Measurements from ENCODE around the gene ECPAS. TPM values are rescaled to one million over a fixed set of nuclear protein-coding genes. Genes with fewer than 3 reads are reported as not detected.
"Not testable (repeated sequence)": the region's sequence is repeated elsewhere in the genome, so short reads cannot be mapped to it uniquely, and the experiment has no call there.

ECPAS gene
- total RNA-seq, 1 donor from 2014 or later: 74.5 TPM

GRCh38 chr9:111412280-111412679, 71.9 kb downstream of the ECPAS start:
- no peak for DNase-seq (ENCODE audit: low spot score)

DNA sequence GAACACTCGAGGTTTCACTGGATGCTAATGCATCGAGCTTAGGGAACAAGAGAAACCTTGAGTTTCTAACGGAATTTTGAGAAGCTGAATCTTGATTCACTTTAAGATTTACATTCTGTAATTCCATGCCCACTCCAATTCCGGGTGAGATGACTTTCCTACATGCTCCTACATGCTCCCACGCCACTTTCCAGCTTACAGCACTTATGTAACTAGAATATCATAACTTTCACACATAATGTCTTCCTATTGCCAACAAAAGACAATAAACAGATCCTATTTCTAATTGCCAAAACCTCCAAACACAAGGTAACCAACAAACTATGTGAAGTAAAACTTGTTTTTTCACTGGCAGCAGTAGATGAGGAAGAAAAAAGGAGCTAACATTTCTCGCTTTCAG, 72.9 kb downstream of the ECPAS start:
- no peak for DNase-seq (ENCODE audit: low spot score)

DNA sequence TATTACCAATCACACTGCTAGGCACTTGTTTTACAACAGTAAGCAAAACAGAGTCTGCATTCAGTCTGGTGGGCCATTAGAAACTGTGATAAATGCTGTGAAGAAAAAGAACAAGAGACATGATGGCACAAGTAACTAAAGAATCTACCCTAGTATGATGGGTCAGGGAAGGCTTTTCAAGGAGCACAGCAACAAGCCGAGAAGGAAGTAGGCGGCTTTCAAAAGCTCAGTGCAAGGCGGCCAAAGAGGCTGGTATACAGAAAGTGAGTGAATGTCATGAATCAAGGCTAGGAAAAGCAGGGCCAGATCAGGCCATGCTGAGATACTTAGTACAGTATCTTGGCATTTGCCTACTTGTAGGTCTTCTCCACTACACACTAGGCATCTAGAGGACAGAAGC, 76.4 kb downstream of the ECPAS start:
- DNase-seq (ENCODE audit: low spot score): no peak

- DNase-seq (ENCODE audit: low spot score): no peak
These were observed 78.5 kb downstream of the ECPAS start for GRCh38 chr9:111405701-111406100.

- not testable (repeated sequence) for DNase-seq (ENCODE audit: low spot score)
These were observed 82.7 kb downstream of the ECPAS start for GRCh38 chr9:111401486-111401885.

DNA sequence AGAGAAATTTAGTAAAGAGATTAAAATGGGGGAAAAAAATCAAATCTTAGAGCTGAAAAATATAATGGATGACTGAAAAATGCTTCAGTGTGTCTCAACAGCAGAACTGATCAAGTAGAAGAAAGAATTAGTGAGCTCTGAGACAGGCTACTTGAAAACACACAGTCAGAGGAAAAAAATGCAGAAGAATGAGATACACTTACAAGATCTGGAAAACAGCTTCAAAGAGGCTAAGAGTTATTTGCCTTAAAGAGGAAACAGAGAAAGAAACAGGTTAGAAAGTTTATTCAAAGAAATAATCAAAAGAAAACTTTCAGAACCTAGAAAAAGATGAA, 83.7 kb downstream of the ECPAS start:
- DNase-seq (ENCODE audit: low spot score): no peak

- DNase-seq (ENCODE audit: low spot score): no peak
These were observed 84.2 kb downstream of the ECPAS start for GRCh38 chr9:111399772-111400563.

GRCh38 chr9:111399211-111399739, 84.9 kb downstream of the ECPAS start:
- no peak for DNase-seq (ENCODE audit: low spot score)

DNA sequence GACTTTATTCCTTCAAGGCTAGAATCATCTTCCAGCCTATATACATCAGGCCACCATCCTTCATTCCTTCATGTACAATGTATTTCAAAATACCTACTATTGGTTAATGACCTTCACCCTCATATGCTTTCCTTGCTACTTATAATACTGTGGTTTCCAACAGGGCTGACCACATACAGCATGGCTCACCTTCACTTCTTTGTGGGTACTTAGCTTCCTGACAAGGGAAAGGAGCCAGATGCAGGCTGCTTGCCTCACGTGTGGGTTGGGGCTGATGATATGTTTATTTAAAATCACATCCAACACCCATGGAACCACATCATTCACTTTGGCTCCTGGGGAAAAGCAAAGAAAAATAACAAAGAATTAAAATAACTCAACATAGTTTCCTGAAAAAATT, 90.2 kb downstream of the ECPAS start:
- no peak for DNase-seq (ENCODE audit: low spot score)

GRCh38 chr9:111389406-111389805, 94.8 kb downstream of the ECPAS start:
- DNase-seq (ENCODE audit: low spot score): no peak

- DNase-seq (ENCODE audit: low spot score): no peak
These were observed 97.8 kb downstream of the ECPAS start for GRCh38 chr9:111386386-111386785.

GRCh38 chr9:111381006-111381405, 103.2 kb downstream of the ECPAS start:
- DNase-seq (ENCODE audit: low spot score): no peak

DNA sequence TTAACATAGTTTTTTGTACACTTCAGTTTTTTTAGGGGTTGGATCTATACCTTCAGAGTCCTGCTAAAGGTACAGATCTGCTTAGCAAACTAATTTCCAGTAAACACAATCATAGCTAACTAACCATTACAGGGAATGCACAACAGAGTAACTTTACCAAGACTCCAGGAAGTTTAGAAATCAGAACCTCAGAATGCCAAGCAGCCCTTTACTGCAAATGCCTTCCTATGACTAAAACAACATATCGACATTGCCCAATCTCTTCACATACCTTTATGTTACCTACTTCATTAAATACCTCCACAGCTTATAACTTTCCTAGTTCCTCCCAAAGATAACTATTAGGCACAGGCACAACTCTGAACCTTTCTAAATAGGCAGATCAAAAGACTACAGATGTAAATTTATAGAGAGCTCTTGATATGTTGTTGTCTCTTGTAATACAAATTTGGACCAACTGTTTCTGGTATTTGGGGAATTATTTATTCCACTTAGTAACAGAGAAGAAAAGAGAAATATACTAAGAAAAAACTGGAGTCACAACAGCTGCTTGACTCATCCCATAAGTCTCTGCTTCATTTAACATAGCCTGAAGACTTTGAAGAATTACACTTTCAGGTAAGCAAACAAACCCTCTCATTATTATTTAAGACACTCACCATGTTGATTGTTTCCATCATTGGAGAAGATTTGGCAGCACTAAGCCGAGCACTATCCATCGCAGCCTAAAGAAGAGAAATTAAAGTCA, 108.2 kb downstream of the ECPAS start:
- DNase-seq (ENCODE audit: low spot score): no peak

GRCh38 chr9:111375062-111375461, 109.1 kb downstream of the ECPAS start:
- DNase-seq (ENCODE audit: low spot score): no peak

DNA sequence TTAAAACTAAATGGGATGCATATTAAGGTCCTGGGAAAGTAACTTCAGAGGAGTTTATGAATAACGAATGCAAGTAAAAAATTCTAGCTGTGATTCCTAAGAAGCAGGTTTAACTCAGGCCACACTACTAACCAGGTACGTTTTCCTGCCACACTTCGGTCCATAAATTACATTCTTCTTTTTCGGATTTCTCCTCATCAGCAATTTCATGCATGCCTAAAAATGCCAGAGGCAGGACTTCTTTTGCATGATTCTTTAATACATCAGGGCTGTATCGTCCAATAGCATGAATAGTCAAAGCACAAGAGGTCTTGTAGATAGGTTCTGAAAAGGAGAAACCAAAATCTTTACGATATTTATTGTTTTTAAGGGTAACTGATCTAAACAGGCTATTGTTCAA, 111.9 kb downstream of the ECPAS start:
- no peak for DNase-seq (ENCODE audit: low spot score)

DNA sequence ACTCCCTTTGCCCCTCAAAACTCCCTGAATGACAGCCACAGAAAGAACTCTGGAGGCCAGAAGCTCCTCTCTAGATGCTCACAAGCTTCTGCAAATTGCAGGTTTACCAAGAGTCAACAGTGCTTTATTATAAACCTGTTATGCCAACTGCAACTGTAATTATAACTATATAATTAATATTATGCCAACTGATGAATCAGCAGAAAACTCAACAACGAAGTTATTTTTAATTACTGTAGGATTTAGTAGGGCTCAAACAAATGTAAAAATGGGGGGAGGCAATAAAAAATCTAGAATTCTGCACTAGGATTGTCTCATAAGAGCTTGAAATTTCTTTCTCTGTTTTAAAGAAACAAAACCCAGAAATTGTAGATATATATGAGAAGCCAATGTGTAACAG, 117.2 kb downstream of the ECPAS start:
- no peak for DNase-seq (ENCODE audit: low spot score)

GRCh38 chr9:111362526-111362925, 121.7 kb downstream of the ECPAS start:
- no peak for DNase-seq (ENCODE audit: low spot score)

GRCh38 chr9:111360881-111361280, 123.3 kb downstream of the ECPAS start:
- DNase-seq (ENCODE audit: low spot score): no peak

DNA sequence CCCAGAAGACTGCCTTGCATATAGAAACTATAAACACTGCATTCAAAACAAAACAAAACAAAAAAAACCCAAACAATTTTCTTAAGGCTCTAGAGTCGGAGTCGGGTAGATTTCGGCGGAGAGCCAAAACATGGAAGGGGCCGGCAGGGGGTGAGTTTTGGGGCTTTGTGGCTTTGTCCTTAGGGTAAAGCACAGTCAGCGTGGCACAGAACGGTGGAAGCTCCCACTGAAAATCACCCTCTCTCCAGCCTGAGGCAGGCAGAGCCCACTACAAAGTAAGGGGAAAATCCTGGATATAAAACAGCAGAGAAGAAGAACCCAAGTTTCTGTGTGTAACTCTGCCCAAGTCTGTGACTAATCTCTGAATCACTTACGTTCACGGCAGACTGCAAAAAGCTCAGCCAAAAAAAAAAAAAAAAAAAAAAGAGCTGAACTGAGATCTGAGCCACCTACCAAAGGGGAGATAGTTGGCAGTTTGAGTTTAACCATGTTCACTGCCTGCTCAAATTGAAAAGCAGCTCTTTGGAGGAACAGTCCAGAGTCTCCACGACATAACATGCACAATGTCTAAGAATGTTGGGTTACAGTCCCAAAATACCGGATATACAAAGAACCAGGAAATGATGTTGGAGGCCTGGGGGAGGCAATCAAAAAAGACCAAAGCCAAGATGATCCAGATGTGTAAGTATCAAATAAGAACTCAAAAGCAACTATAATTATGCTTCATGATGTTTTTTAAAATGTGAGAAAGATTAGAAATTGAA, 127.5 kb downstream of the ECPAS start:
- no peak for DNase-seq (ENCODE audit: low spot score)

DNA sequence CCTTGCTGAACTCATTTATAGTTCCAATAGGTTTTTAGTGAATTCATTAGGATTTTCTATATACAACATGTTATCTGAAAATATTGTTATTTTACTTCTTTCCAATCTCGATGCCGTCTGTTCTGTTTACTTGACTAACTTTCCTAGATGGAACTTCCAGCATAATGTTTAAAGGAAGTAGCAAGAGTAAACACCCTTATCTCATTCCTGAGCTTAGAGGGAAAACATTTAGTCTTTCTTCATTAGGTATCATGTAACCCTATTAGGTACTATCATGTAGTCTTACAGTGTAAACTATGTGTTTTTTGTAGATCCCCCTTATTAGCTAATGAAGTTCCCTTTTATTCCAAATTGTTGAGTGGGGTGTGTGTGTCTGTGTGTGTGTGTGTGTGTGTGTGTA, 131.6 kb downstream of the ECPAS start:
- DNase-seq (ENCODE audit: low spot score): no peak

GRCh38 chr9:111350556-111350955, 133.6 kb downstream of the ECPAS start:
- DNase-seq (ENCODE audit: low spot score): no peak

- no peak for DNase-seq (ENCODE audit: low spot score)
These were observed 134.4 kb downstream of the ECPAS start for GRCh38 chr9:111349766-111350165.
